GM12878 (cell line): ENCODE results near the gene NUFIP1. TPM values are rescaled to one million over a fixed set of nuclear protein-coding genes. Genes with fewer than 3 reads are reported as not detected.

Experiments used
- ATAC-seq: fragments of 200-7000 bp; cut with Tn5 transposase; 3 replicates; pipeline ENCODE4 v1.9.1; 2020; ENCODE audit warnings: mild to moderate bottlenecking, moderate library complexity
- Bru-seq: library from RNA; stranded (reverse); fragments of 400-500 nt; gene quantifications from one replicate; lab custom pipeline; 2021; lab: Mats Ljungman, UMichigan
- BruChase-seq, 2 experiments: library from RNA; stranded (reverse); fragments of 400-500 nt; gene quantifications; one replicate each; lab custom pipeline; 2021; lab: Mats Ljungman, UMichigan
- BruUV-seq: library from RNA; stranded (reverse); fragments of 400-500 nt; replicated peaks from 2 replicates; lab custom pipeline; 2021; lab: Mats Ljungman, UMichigan
- CTCF ChIA-PET: fragments of 300-600 bp; sonication (Branson Sonifier 250); formaldehyde crosslinking; extraction: SDS; loops from one replicate; lab custom pipeline; 2021; ENCODE audit warnings: inconsistent platforms; lab: Yijun Ruan, JAX
- POLR2A ChIA-PET: fragments of 350-600 bp; formaldehyde crosslinking; extraction: SDS; loops from one replicate; lab custom pipeline; 2021; ENCODE audit warnings: inconsistent platforms; lab: Charles Lee
- RAD21 ChIA-PET: fragments of 300-600 bp; sonication (Branson Sonifier 250); formaldehyde crosslinking; loops from one replicate; lab custom pipeline; 2023; ENCODE audit warnings: antibody characterized with exemption; ENCODE audit not compliant: unreplicated experiment; lab: Charles Lee
- SMC1A ChIA-PET: fragments of 300-600 bp; sonication (Branson Sonifier 250); formaldehyde crosslinking; loops from one replicate; lab custom pipeline; 2023; ENCODE audit not compliant: unreplicated experiment, uncharacterized antibody; lab: Charles Lee
- DNase-seq: peaks from one replicate; pipeline ENCODE4 v3.0.0-alpha.2; 2011; ENCODE audit warnings: low read depth, low spot score
- FAIRE-seq: peaks from 3 replicates; lab custom pipeline; 2011; peaks lifted over from hg19 to GRCh38; lab: Jason Lieb, UNC
- H2AFZ ChIP-seq: 2 replicates; pipeline ENCODE4 v1.6.0; 2011; ENCODE audit warnings: low read depth, low read length, control low read depth; ENCODE audit not compliant: control insufficient read depth
- H3K27ac ChIP-seq: 2 replicates; pipeline ENCODE4 v1.5.1; 2011; ENCODE audit warnings: control low read depth; ENCODE audit not compliant: control insufficient read depth, insufficient read depth
- H3K27me3 ChIP-seq, 2 experiments: replicated peaks in 1 of 2; 2 replicates each; pipeline versions ENCODE4 v1.6.0 to v1.6.1; 2011; ENCODE audit warnings: low read length in 1 of 2; ENCODE audit not compliant: control insufficient read depth in 2 of 2, insufficient read depth in 2 of 2
- H3K36me3 ChIP-seq, 2 experiments: 2 replicates each; pipeline ENCODE4 v1.5.1; 2011; ENCODE audit warnings: low read length in 1 of 2; ENCODE audit not compliant: control insufficient read depth in 2 of 2, insufficient read depth in 2 of 2
- H3K4me1 ChIP-seq: 2 replicates; pipeline ENCODE4 v1.6.1; 2011; ENCODE audit warnings: mild to moderate bottlenecking, low read length, moderate library complexity, mixed read lengths; ENCODE audit not compliant: control insufficient read depth, insufficient read depth
- H3K4me2 ChIP-seq: 2 replicates; pipeline ENCODE4 v1.6.0; 2011; ENCODE audit warnings: control low read depth; ENCODE audit not compliant: control insufficient read depth, insufficient read depth
- H3K4me3 ChIP-seq: fragments of 200-600 bp; sonication (generic); 2 replicates; pipeline ENCODE4 v1.5.1; 2016
- H3K79me2 ChIP-seq: 2 replicates; pipeline ENCODE4 v1.6.0; 2011; ENCODE audit warnings: low read length; ENCODE audit not compliant: control insufficient read depth, insufficient read depth
- H3K9ac ChIP-seq: 2 replicates; pipeline ENCODE4 v1.8.0; 2011; ENCODE audit warnings: low read length, control low read depth, mixed read lengths; ENCODE audit not compliant: control insufficient read depth, insufficient read depth
- H3K9me3 ChIP-seq: replicated peaks from 3 replicates; pipeline ENCODE4 v1.5.1; 2011; ENCODE audit warnings: mild to moderate bottlenecking, low read length; ENCODE audit not compliant: control insufficient read depth, insufficient read depth
- H4K20me1 ChIP-seq: 2 replicates; pipeline ENCODE4 v1.6.0; 2011; ENCODE audit not compliant: control insufficient read depth, insufficient read depth
- BHLHE40 ChIP-seq, 2 experiments: fragments of 450-650 bp in 1 of 2; IDR thresholded peaks; 2 replicates each; pipeline ENCODE4 v1.6.1; 2011 to 2017; ENCODE audit warnings: low read depth in 2 of 2, borderline replicate concordance in 1 of 2, improper control_type of control experiment in 1 of 2, low read length in 1 of 2, mild to moderate bottlenecking in 1 of 2
- DPF2 ChIP-seq: fragments of 450-650 bp; IDR thresholded peaks from 2 replicates; pipeline ENCODE4 v1.6.1; 2017; ENCODE audit warnings: mild to moderate bottlenecking
- FOXM1 ChIP-seq: IDR thresholded peaks from 2 replicates; pipeline ENCODE4 v1.6.1; 2012; ENCODE audit warnings: low read depth, mild to moderate bottlenecking, inconsistent platforms, low read length, moderate library complexity
- LARP7 ChIP-seq: fragments of 450-650 bp; IDR thresholded peaks from 2 replicates; pipeline ENCODE4 v1.6.1; 2017; ENCODE audit warnings: mild to moderate bottlenecking
- MTA2 ChIP-seq: fragments of 450-650 bp; IDR thresholded peaks from 2 replicates; pipeline ENCODE4 v1.6.1; 2016; ENCODE audit warnings: low read depth, mild to moderate bottlenecking, moderate library complexity
- NFIC ChIP-seq: IDR thresholded peaks from 2 replicates; pipeline ENCODE4 v1.6.1; 2012; ENCODE audit warnings: low read depth, mild to moderate bottlenecking, inconsistent platforms, low read length, moderate library complexity
- POLR2AphosphoS5 ChIP-seq: IDR thresholded peaks from 2 replicates; pipeline ENCODE4 v1.6.1; 2011; ENCODE audit warnings: mild to moderate bottlenecking, low read length, inconsistent platforms
- TCF12 ChIP-seq: IDR thresholded peaks from 2 replicates; pipeline ENCODE4 v1.6.1; 2011; ENCODE audit warnings: low read depth, mild to moderate bottlenecking, low read length
- WGBS: methylation state at CpG from one replicate; pipeline ENCODE4 v1.1.6; 2016; ENCODE audit warnings: low lambda C conversion rate; ENCODE audit not compliant: insufficient replicate concordance, insufficient coverage; ENCODE audit errors: missing lambda C conversion rate; 5-methylcytosine and 5-hydroxymethylcytosine counted together
- in situ Hi-C: fragments of 300-500 bp; cut with MboI; formaldehyde crosslinking; loops from 9 replicates; pipeline ENCODE4 v1.14.3; 2018; ENCODE audit warnings: mixed read lengths
- intact Hi-C: fragments of 100-400 bp; cut with micrococcal nuclease; formaldehyde crosslinking; loops from one replicate; pipeline ENCODE4 v1.14.2; 2022; ENCODE audit not compliant: unreplicated experiment
- long read RNA-seq, 2 experiments: library from polyadenylated mRNA; unstranded; transcript quantifications; one replicate each; pipeline ENCODE4 v2.0.0, GENCODE V29; 2019 to 2020
- polyA minus RNA-seq, 3 experiments: library from RNA; depleted of rRNA, polyadenylated mRNA; stranded (reverse); fragments of >200 nt; gene quantifications; 2 replicates each; pipeline ENCODE4 v1.2.3, GENCODE V29; 2011
- polyA plus RNA-seq, 11 experiments: library from polyadenylated mRNA; depleted of rRNA in 4 of 11; unstranded in 6 of 11; stranded (reverse) in 5 of 11; fragments of >200 nt; fragmentation: Nextera tagmentation in 4 of 11; fragmentation: Illumina TruSeq in 1 of 11; extraction: Ambion mirVana in 4 of 11; extraction: Trizol in 1 of 11; gene quantifications; 1 replicate in 1 of 11; 2 replicates in 10 of 11; pipeline versions ENCODE4 v1.2.1 to v1.2.3, GENCODE V29; 2011 to 2016; ENCODE audit warnings: inconsistent platforms in 2 of 11, missing spikeins in 2 of 11, low read depth in 1 of 11
- total RNA-seq, 4 experiments: library from RNA; depleted of rRNA in 3 of 4; stranded (reverse); fragments of >200 nt in 3 of 4; fragmentation: Illumina TruSeq in 1 of 4; extraction: Trizol in 1 of 4; gene quantifications; 2 replicates each; pipeline versions ENCODE4 v1.2.1 to v1.2.3, GENCODE V29; 2013 to 2021
- TF ChIP-seq, protein P1 (sequence below): fragments of 450-650 bp; IDR thresholded peaks from 2 replicates; pipeline ENCODE4 v1.6.1; 2016; ENCODE audit warnings: mild to moderate bottlenecking, moderate library complexity, borderline replicate concordance
- TF ChIP-seq, protein P2 (sequence below): fragments of 450-650 bp; formaldehyde crosslinking; IDR thresholded peaks from 2 replicates; pipeline ENCODE4 v1.4.0; 2022; ENCODE audit warnings: mild to moderate bottlenecking, moderate library complexity

The NUFIP1 gene
- 6.7 and 8.1 TPM in 2 replicates for total RNA-seq (2013; cell fraction: nucleolus; rRNA removed)
- total RNA-seq (2014; rRNA removed) (4.2 and 6.2 TPM in 2 replicates), total RNA-seq (2014; rRNA removed; fragmentation: Illumina TruSeq; extraction: Trizol) (10.9 TPM in 2 replicates), total RNA-seq (2021) (8.3 and 8.5 TPM in 2 replicates), polyA plus RNA-seq (2011; rRNA removed) (2.9 and 5.5 TPM in 2 replicates), polyA plus RNA-seq (2014; fragmentation: Illumina TruSeq; extraction: Trizol) (10.9 and 11.0 TPM in 2 replicates), polyA plus RNA-seq (2014; fragmentation: Nextera tagmentation; extraction: Ambion mirVana) (1 to 10 TPM; 2.5 to 4.0 TPM), polyA plus RNA-seq (2014; rRNA removed) (4.1 and 5.5 TPM in 2 replicates), polyA plus RNA-seq (2016; fragmentation: Nextera tagmentation; extraction: Ambion mirVana) (10 to 100 TPM in 1 of 2 experiments, 1 to 10 TPM in 1; 9.8 to 11.2 TPM), polyA minus RNA-seq (2011; rRNA and poly(A)+ RNA removed) (2.3 and 3.1 TPM in 2 replicates), Bru-seq, nascent RNA (percentile 78 among the genes with signal in this experiment), BruChase-seq, experiment 1, labeled RNA remaining after a 6-hour chase (percentile 59 among the genes with signal in this experiment), BruChase-seq, experiment 2, labeled RNA remaining after a 2-hour chase (percentile 65 among the genes with signal in this experiment)
- polyA plus RNA-seq (2011; ENCODE audit: low read depth), result 3.5 TPM
- 3.5 and 3.8 TPM in 2 replicates for polyA plus RNA-seq (2011; cell fraction: cytosol; rRNA removed)
- 2.7 and 4.1 TPM in 2 replicates for polyA plus RNA-seq (2011; cell fraction: nucleus; rRNA removed)
- polyA plus RNA-seq (2012), result 4.3 and 4.7 TPM in 2 replicates
- 1.7 and 2.7 TPM in 2 replicates for polyA minus RNA-seq (2011; cell fraction: cytosol; rRNA and poly(A)+ RNA removed)
- 2.9 and 5.1 TPM in 2 replicates for polyA minus RNA-seq (2011; cell fraction: nucleus; rRNA and poly(A)+ RNA removed)
- long read RNA-seq, experiment 1, transcript NUFIP1-201 (10 exons, 3,492 nt), result major isoform, 8 of 21 reads
- long read RNA-seq, experiment 1, partial matches to known transcripts, result 11 of 21 reads
- long read RNA-seq, experiment 1, other reads (novel, unspliced or antisense), result 2 of 21 reads
- long read RNA-seq, experiment 2, transcript NUFIP1-201 (10 exons, 3,492 nt), result major isoform, 20 of 25 reads
- long read RNA-seq, experiment 2, partial matches to known transcripts, result 3 of 25 reads
- long read RNA-seq, experiment 2, other reads (novel, unspliced or antisense), result 2 of 25 reads

DNA sequence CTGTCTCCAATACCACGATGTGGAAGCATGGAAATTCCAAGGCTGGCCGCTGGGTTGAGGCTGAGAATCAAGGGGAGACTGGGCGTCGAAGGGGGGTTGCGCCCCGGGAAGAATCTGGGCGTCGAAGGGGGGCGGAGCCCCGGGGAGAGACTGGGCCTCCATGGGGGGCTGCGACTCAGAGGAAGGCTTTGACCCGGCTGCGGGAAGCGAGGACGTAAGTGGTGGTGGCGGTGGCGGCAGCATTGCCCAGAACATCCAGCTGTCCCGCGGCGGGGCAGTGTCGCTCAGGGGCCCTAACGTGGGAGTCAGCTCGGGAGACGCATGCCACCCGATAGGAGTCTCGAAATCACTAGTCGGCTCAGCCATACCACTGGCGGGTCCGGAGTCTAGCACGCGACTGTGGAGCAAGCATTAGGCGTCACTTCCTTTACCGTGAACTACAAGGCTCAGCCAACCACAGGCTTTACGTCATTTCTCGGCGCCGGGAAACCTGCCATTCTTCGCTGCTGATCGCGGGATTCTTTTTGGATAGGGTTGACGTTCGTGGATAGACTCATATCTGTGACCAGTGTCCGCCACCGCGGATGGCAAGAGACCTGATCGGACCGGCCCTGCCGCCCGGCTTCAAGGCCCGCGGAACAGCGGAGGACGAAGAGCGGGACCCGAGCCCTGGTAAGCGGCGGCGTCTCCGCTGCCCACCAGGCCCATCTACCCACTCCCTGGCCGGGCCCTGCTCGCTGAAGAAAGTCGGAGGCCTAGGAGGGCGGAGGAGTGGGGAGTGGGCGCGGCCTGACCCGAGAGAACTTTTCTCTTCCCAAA lies at the start of gene NUFIP1, which contains the start of gene GPALPP1:
Gene NUFIP1, minus strand, starts transcription at position 401 of the 819 bp plus-strand sequence. Its CDS starts 35 bp downstream, at position 366.
Gene GPALPP1, plus strand, starts transcription at position 468 of the 819 bp plus-strand sequence. Its CDS starts 117 bp downstream, at position 585.
- Histone ChIP-seq H3K36me3 (0 out of 4 replicates have a peak, but pooled peaks cover 0 to 3% of the 10 kb centered on the region in 2 experiments), H3K9me3 (no peaks in the 10 kb centered on the region), H3K9ac (peak within 1 kb of the TSS; percentile 89), H3K4me2 (peak within 1 kb of the TSS; percentile 86), H2AFZ (peak within 1 kb of the TSS; percentile 86), H4K20me1 (no peaks in the 10 kb centered on the region), H3K4me1 (no peaks in the 10 kb centered on the region), H3K27me3 (no peaks in the 10 kb centered on the region), H3K79me2 (peaks cover 53% of the 10 kb centered on the region), H3K4me3 (peak within 1 kb of the TSS; percentile 85), H3K27ac (peak within 1 kb of the TSS; percentile 75)
- SMC1A ChIA-PET, result no interaction called here
- peak; percentile 64 for DNase-seq
- peak; percentile 88 for FAIRE-seq
- RAD21 ChIA-PET, result no interaction called here
- POLR2A ChIA-PET, result no interaction called here
- CTCF ChIA-PET, result interaction anchor here (0.7 kb wide), 1 partner anchor 400 kb away, joined by 3 read pairs; no protein-coding TSS in a partner anchor
- no TSS peak for BruUV-seq
- 2% methylated on average over 57 of the region's 66 CpGs for WGBS
- intact Hi-C loops, result no loop called here
- in situ Hi-C loops, result no loop called here
- peak; percentile 97 for ATAC-seq
- TF ChIP-seq NFIC (no peak), TCF12 (no peak), LARP7 (no peak), POLR2AphosphoS5 (peak; percentile 94), FOXM1 (no peak), BHLHE40 (IDR thresholded peaks at IDR 0.05; ENCODE audit: borderline replicate concordance in 1 of 2, low read depth in 2 of 2, low read length in 1 of 2) (peak; percentile 98 to 99), MTA2 (no peak), DPF2 (peak; percentile 53; the same call in 1 of the 2 replicates)
- TF ChIP-seq, protein P1, sequence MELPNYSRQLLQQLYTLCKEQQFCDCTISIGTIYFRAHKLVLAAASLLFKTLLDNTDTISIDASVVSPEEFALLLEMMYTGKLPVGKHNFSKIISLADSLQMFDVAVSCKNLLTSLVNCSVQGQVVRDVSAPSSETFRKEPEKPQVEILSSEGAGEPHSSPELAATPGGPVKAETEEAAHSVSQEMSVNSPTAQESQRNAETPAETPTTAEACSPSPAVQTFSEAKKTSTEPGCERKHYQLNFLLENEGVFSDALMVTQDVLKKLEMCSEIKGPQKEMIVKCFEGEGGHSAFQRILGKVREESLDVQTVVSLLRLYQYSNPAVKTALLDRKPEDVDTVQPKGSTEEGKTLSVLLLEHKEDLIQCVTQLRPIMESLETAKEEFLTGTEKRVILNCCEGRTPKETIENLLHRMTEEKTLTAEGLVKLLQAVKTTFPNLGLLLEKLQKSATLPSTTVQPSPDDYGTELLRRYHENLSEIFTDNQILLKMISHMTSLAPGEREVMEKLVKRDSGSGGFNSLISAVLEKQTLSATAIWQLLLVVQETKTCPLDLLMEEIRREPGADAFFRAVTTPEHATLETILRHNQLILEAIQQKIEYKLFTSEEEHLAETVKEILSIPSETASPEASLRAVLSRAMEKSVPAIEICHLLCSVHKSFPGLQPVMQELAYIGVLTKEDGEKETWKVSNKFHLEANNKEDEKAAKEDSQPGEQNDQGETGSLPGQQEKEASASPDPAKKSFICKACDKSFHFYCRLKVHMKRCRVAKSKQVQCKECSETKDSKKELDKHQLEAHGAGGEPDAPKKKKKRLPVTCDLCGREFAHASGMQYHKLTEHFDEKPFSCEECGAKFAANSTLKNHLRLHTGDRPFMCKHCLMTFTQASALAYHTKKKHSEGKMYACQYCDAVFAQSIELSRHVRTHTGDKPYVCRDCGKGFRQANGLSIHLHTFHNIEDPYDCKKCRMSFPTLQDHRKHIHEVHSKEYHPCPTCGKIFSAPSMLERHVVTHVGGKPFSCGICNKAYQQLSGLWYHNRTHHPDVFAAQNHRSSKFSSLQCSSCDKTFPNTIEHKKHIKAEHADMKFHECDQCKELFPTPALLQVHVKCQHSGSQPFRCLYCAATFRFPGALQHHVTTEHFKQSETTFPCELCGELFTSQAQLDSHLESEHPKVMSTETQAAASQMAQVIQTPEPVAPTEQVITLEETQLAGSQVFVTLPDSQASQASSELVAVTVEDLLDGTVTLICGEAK, result peak; percentile 88
- TF ChIP-seq, protein P2, sequence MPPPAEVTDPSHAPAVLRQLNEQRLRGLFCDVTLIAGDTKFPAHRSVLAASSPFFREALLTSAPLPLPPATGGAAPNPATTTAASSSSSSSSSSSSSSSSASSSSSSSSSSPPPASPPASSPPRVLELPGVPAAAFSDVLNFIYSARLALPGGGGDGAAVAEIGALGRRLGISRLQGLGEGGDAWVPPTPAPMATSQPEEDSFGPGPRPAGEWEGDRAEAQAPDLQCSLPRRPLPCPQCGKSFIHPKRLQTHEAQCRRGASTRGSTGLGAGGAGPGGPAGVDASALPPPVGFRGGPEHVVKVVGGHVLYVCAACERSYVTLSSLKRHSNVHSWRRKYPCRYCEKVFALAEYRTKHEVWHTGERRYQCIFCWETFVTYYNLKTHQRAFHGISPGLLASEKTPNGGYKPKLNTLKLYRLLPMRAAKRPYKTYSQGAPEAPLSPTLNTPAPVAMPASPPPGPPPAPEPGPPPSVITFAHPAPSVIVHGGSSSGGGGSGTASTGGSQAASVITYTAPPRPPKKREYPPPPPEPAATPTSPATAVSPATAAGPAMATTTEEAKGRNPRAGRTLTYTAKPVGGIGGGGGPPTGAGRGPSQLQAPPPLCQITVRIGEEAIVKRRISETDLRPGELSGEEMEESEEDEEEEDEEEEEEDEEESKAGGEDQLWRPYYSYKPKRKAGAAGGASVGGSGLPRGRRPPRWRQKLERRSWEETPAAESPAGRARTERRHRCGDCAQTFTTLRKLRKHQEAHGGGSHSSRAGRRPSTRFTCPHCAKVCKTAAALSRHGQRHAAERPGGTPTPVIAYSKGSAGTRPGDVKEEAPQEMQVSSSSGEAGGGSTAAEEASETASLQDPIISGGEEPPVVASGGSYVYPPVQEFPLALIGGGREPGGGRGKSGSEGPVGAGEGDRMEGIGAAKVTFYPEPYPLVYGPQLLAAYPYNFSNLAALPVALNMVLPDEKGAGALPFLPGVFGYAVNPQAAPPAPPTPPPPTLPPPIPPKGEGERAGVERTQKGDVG (CRISPR knock-in tag), result no peak
